DMS153 (cell line): ENCODE data around the gene SBNO1.
"Not testable (repeated sequence)": the region's sequence is repeated elsewhere in the genome, so short reads cannot be mapped to it uniquely, and the experiment has no call there.

Source experiments
- DNase-seq: peaks from one replicate; lab custom pipeline; 2025; lab: John Stamatoyannopoulos, UW

SBNO1 gene

GRCh38 chr12:123248996-123249741, 115.5 kb downstream of the SBNO1 start:
- not testable (repeated sequence) for DNase-seq

GRCh38 chr12:123248129-123248528, 116.5 kb downstream of the SBNO1 start:
- not testable (repeated sequence) for DNase-seq

DNA sequence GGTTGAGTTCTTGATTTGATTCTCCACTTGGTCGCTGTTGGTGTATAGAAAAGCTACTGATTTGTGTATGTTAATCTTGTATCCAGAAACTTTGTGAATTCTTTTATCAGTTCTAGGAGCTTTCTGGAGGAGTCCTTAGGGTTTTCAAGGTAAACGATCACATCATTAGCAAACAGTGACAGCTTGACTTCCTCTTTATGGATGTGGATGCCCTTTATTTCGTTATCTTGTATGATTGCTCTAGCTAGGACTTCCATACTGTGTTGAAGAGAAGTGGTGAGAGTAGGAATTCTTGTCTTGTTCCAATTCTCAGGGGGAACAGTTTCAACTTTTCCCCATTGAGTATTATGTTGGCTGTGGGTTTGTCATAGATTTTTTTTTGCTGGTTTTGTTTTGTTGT, 119.0 kb downstream of the SBNO1 start:
- DNase-seq, result no peak

GRCh38 chr12:123243671-123244262, 120.9 kb downstream of the SBNO1 start:
- DNase-seq, result no peak

- peak; percentile 54 for DNase-seq
Observed at GRCh38 chr12:123242116-123242904, 122.3 kb downstream of the SBNO1 start.
